ENCODE measurements around the gene WDR27.
"Not testable (repeated sequence)": the region's sequence is repeated elsewhere in the genome, so short reads cannot be mapped to it uniquely, and the experiment has no call there.

WDR27 gene

GRCh38 chr6:169451065-169451838 is 250.6 kb downstream of the WDR27 start:
- no peak for DNase-seq

- DNase-seq = no peak
These were observed 251.7 kb downstream of the WDR27 start for GRCh38 chr6:169450097-169450496.

- no peak for DNase-seq
These were observed 252.6 kb downstream of the WDR27 start for GRCh38 chr6:169449221-169449620.

- no peak for DNase-seq
These were observed 255.9 kb downstream of the WDR27 start for GRCh38 chr6:169445661-169446581.

GRCh38 chr6:169445227-169445626 is 256.6 kb downstream of the WDR27 start:
- no peak for DNase-seq

GRCh38 chr6:169441292-169441691 is 260.5 kb downstream of the WDR27 start:
- DNase-seq = no peak

- DNase-seq = no peak
These were observed 262.1 kb downstream of the WDR27 start for GRCh38 chr6:169439710-169440109.

GRCh38 chr6:169434554-169434953 is 267.3 kb downstream of the WDR27 start:
- not testable (repeated sequence) for DNase-seq

- DNase-seq = no peak
These were observed 272.8 kb downstream of the WDR27 start for GRCh38 chr6:169429001-169429400.

- DNase-seq = no peak
These were observed 273.3 kb downstream of the WDR27 start for GRCh38 chr6:169428532-169428931.

GRCh38 chr6:169427856-169428255 is 274.0 kb downstream of the WDR27 start:
- DNase-seq = no peak

- no peak for DNase-seq
These were observed 275.2 kb downstream of the WDR27 start for GRCh38 chr6:169426611-169427010.

GRCh38 chr6:169425628-169426370 is 276.0 kb downstream of the WDR27 start:
- no peak for DNase-seq

- DNase-seq = no peak
These were observed 277.0 kb downstream of the WDR27 start for GRCh38 chr6:169424821-169425240.

- DNase-seq = no peak
These were observed 277.6 kb downstream of the WDR27 start for GRCh38 chr6:169424149-169424804.

GRCh38 chr6:169421586-169422264 is 280.1 kb downstream of the WDR27 start:
- no peak for DNase-seq

GRCh38 chr6:169420912-169421543 is 280.8 kb downstream of the WDR27 start:
- DNase-seq = no peak

- DNase-seq = no peak
These were observed 284.7 kb downstream of the WDR27 start for GRCh38 chr6:169417101-169417500.

GRCh38 chr6:169416249-169416648 is 285.6 kb downstream of the WDR27 start:
- no peak for DNase-seq

GRCh38 chr6:169415179-169415578 is 286.6 kb downstream of the WDR27 start:
- no peak for DNase-seq
